ENCODE measurements around the gene KCNQ4. TPM values are rescaled to one million over a fixed set of nuclear protein-coding genes. Genes with fewer than 3 reads are reported as not detected.

The KCNQ4 gene
- total and polyA plus RNA-seq, 2 of the 4 experiments (the other 2 are of a cell fraction), result 0.07 TPM; not detected in 1

GRCh38 chr1:40755067-40755466 is 28.5 kb upstream of the KCNQ4 start:
- Histone ChIP-seq H3K9ac (ENCODE audit: low read depth, low read length) (no peak overlapping the region), H4K20me1 (ENCODE audit: insufficient read depth, low read length) (no peaks in the 10 kb centered on the region), H3K9me3 (ENCODE audit: control insufficient read depth, insufficient read depth, low read length) (no peaks in the 10 kb centered on the region), H2AK9ac (replicated peaks; ENCODE audit: low read depth, low read length, poor library complexity) (no peak overlapping the region), H2BK20ac (ENCODE audit: low read depth, low read length) (no peak overlapping the region), H2BK120ac (ENCODE audit: low read depth, low read length) (no peak overlapping the region), H2AFZ (replicated peaks; ENCODE audit: low read length, poor library complexity) (no peak overlapping the region), H3K4me2 (ENCODE audit: low read depth, low read length) (no peak overlapping the region), H2BK5ac (ENCODE audit: low read depth, low read length, poor library complexity, severe bottlenecking) (no peak overlapping the region), H4K91ac (ENCODE audit: insufficient read depth, low read depth, low read length) (no peak overlapping the region), H3K27me3 (ENCODE audit: control insufficient read depth, insufficient read depth, low read length) (no peaks in the 10 kb centered on the region), H4K5ac (ENCODE audit: low read depth, low read length) (no peak overlapping the region), H3K36me3 (ENCODE audit: control insufficient read depth, insufficient read depth, low read length) (peaks cover 42% of the 10 kb centered on the region), H3K4me3 (ENCODE audit: insufficient read depth, low read depth, low read length) (no peak overlapping the region), H4K8ac (ENCODE audit: low read depth in 2 of 2, low read length in 2 of 2) (no peak overlapping the region), H3K56ac (ENCODE audit: extremely low read depth, insufficient read depth, low read length) (no peak overlapping the region), H3K9me1 (ENCODE audit: insufficient read depth, low read length) (no peaks in the 10 kb centered on the region; the same call in 1 of the 2 replicates), H3K18ac (ENCODE audit: low read depth, low read length) (no peak overlapping the region), H3K79me1 (ENCODE audit: low read depth in 1 of 2, low read length in 2 of 2) (no peaks in the 10 kb centered on the region; a peak in 1 of 4 replicates), H3K4me1 (ENCODE audit: control insufficient read depth, insufficient read depth, low read length) (peaks cover 1% of the 10 kb centered on the region; the same call in 1 of the 2 replicates), H3K4ac (ENCODE audit: low read depth, low read length) (no peak overlapping the region), H2BK15ac (ENCODE audit: low read depth, low read length) (no peak overlapping the region), H3K23ac (ENCODE audit: low read depth, low read length) (no peak overlapping the region), H3K27ac (ENCODE audit: insufficient read depth, low read length) (no peak overlapping the region), H2AK5ac (ENCODE audit: low read depth, low read length) (no peak overlapping the region), H3K14ac (replicated peaks; ENCODE audit: low read depth, low read length) (no peak overlapping the region)
- CTCF ChIA-PET, result no interaction called here
- DNase-seq (no peak), ATAC-seq (ENCODE audit: low read depth) (no peak)
- intact Hi-C loops (cut with micrococcal nuclease) (no loop called here), dilution Hi-C loops (cut with HindIII; ENCODE audit: low sequenced_read_pairs, unreplicated experiment) (no loop called here), in situ Hi-C loops (cut with MboI; ENCODE audit: low sequenced_read_pairs) (no loop called here)
- 91% methylated on average over 3 of the region's 4 CpGs; no CpG with 5 or more reads in 1 of the 2 experiments for WGBS, 2 experiments (ENCODE audit: extremely low coverage in 2 of 2, insufficient read length in 1 of 2)
- no TSS peak for BruUV-seq (replicated peaks)
- TF ChIP-seq SMC3 (IDR thresholded peaks at IDR 0.05; ENCODE audit: low read depth, low read length) (no peak), CEBPB (IDR thresholded peaks at IDR 0.05; ENCODE audit: low read depth, low read length) (0 out of 2 replicates have a peak, but pooled peaks have one; percentile 42)
- POLR2A ChIA-PET (ENCODE audit: unreplicated experiment), result interaction anchor here (0.7 kb wide), 1 partner anchor 87 kb away, joined by 3 read pairs; no protein-coding TSS in a partner anchor

Measured in IMR-90 (cell line).